NCI-H1105 treated with DMSO at 0.1 percent for 48 hours (cell line): ENCODE results near the gene RFC1.
"Not testable (repeated sequence)": the region's sequence is repeated elsewhere in the genome, so short reads cannot be mapped to it uniquely, and the experiment has no call there.

ENCODE experiments used
- DNase-seq: peaks from one replicate; lab custom pipeline; 2025; lab: John Stamatoyannopoulos, UW

The RFC1 gene

DNA sequence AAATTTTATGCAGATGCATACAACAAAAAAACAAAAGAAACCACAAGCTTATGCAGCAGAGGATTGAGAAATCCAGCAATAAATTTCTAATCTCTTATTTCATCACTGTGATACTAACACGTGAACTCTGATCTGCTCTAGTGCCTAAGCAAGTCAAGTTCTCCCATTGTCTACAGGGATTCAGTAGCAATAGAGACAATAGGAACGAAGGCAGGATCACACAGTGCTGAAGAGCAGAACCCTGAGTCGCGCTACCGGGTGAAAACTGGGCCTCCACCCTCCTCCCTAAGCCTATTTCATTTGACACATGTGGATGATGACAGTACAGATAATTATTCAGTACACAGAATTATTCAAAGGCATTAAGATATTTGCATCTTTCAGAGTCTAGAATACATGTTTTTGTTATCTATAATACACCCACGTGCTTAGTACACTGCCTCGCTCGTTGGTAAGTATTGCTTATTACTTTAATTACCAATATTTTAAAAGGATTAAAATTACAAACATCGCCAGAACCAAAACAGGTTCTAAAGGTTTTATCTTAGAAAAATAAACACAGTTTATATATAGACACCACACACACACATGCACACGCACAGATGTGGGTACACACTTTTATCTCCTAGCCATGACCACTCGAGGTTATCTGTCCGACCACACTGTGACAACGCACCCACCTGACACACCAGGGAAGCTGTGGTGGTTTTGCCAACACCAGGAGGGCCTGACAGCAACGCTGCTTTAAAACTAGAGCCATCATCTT, 60.1 kb downstream of the RFC1 start:
- DNase-seq, result no peak

GRCh38 chr4:39304651-39305050, 61.5 kb downstream of the RFC1 start:
- DNase-seq, result no peak

GRCh38 chr4:39303871-39304270, 62.3 kb downstream of the RFC1 start:
- DNase-seq, result no peak

GRCh38 chr4:39302901-39303300, 63.3 kb downstream of the RFC1 start:
- no peak for DNase-seq

DNA sequence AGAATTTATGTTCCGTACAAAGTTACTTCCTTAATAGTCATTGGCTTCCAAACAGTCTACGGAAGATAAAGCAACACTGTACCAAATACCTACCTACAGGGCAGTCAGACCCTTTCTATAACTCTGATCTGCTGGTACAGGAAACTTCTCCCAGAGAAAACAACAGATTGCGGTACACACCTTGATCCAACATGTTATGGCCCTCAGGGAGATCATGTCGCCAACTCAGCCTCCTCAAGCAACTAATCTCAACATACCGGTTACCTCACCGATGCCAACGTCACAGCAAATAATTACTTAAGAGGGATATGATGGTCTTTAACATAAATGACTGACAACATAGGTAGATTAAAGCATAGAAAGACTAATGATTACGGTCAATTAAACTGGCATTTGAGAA, 70.4 kb downstream of the RFC1 start:
- no peak for DNase-seq

GRCh38 chr4:39292433-39292832, 73.7 kb downstream of the RFC1 start:
- not testable (repeated sequence) for DNase-seq

GRCh38 chr4:39291686-39292085, 74.5 kb downstream of the RFC1 start:
- no peak for DNase-seq

DNA sequence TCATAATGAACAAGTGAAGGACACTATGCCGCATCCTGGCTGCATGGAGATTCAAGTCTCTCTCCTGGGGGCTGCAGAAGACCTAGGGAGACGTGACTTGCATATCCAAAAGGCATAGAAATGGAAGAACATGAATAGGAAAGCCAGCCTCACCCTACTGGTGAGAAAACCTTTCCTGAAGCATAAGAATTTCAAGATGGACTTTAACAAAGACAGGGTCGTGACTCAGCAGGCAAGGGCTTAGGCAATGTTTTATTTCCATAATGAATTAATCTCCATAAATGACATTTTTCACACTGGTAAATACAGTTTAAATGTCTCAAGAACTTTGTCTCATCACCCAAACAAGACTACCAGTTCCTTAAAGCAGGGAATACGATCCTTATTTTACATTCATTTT, 78.9 kb downstream of the RFC1 start:
- DNase-seq, result no peak

GRCh38 chr4:39286263-39286662, 79.9 kb downstream of the RFC1 start:
- no peak for DNase-seq

GRCh38 chr4:39285853-39286252, 80.3 kb downstream of the RFC1 start:
- no peak for DNase-seq

- no peak for DNase-seq
Observed at GRCh38 chr4:39285111-39285795, 80.9 kb downstream of the RFC1 start.

DNA sequence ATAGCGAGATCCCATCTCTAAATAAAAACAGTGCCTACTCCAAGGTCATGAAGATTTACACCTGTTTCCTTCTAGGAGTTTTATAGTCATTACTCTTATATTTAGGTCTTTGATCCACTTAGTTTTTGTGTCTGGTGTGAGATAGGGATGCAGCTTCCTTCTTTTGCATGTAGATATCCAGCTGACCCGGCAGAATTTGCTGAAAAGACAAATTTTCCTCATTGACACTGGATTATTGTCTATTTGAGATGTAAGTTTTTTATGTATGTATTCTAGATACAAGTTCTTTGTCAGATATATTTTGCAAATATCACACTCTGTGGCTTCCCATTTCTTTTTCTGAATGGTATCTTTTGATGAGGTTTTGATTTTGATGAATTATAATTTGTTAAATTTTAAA, 85.4 kb downstream of the RFC1 start:
- DNase-seq, result no peak

DNA sequence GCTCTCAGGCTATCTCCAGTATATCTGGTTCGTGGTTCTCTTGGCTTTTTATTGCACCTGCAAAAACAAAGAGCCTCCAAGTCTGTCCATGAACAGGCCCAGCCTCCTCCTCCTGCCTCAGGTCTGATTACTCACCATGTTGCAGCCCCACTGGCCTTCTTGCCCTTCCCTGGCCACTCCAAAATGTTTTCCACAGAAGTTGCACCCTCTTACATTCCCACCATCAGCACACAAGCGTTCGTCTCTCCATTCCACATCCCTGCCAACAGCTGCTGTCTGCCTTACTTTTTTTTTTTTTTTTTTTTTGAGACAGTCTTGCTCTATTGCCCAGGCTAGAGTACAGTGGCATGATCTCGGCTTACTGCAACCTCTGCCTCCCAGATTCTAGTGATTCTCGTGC, 86.7 kb downstream of the RFC1 start:
- no peak for DNase-seq

- DNase-seq, result no peak
Observed at GRCh38 chr4:39278476-39278875, 87.7 kb downstream of the RFC1 start.

DNA sequence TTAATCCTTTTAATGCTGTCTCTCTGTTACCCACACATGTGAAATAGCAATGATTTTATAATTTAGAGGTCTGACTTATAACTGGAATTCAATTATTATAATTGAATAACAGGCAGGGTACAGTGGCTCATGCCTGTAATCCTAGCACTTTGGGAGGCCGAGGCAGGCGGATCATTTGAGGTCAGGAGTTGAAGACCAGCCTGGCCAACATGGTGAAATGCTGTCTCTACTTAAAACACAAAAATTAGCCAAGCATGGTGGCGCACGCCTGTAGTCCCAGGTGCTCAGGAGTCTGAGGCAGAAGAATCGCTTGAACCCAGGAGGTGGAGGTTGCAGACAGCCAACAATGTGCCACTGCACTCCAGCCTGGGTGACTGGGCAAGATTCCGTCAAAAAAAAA, 88.5 kb downstream of the RFC1 start:
- not testable (repeated sequence) for DNase-seq

- no peak for DNase-seq
Observed at GRCh38 chr4:39274503-39274902, 91.7 kb downstream of the RFC1 start.

DNA sequence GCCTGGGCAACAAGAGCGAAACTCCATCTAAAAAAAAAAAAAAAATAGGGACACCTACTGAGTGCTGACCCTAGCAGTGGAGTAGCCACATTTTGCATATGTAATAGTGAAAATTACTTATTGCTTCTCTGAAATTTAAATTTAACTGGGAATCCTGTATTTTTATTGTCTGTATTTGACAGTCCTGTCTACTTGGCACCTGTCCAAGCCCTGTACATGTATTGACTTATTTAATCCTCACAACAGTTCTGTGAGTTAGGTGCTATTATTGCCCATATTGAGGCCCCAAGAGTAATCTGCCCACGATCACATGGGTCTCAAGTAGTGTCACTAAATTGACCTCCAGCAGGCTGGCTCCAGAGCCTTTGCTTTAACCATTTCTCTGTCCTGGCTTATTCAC, 102.3 kb downstream of the RFC1 start:
- DNase-seq, result no peak

- DNase-seq, result no peak
Observed at GRCh38 chr4:39259571-39260330, 106.4 kb downstream of the RFC1 start.

DNA sequence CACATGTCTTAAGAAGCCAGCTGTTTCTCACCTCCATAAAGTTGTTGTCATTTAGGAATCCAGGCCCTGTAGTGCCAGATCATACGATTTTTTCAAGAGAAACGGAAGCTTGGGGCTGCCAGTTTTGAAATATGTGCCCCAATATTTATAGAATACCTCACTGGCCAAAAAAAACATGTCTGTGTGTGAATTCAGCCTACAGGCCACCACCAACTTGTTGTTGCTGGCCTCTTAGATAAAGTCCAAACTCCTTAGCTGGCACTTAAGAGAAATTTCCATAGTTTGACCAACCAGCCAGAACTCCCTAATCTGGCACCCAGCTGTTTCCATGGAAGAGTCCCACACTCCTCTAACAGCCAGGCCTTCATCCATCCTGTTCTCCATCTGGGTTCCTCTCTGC, 109.7 kb downstream of the RFC1 start:
- DNase-seq, result no peak

- no peak for DNase-seq
Observed at GRCh38 chr4:39255871-39256270, 110.3 kb downstream of the RFC1 start.

- DNase-seq, result no peak
Observed at GRCh38 chr4:39255266-39255665, 110.9 kb downstream of the RFC1 start.

- DNase-seq, result no peak
Observed at GRCh38 chr4:39243462-39243861, 122.7 kb downstream of the RFC1 start.
